ENCODE measurements around the gene RIPK4.
A peak's percentile ranks its signal among the peaks of the same experiment; 100 is the strongest.

RIPK4 gene

GRCh38 chr21:41766883-41767605 lies at the start of gene RIPK4:
Gene RIPK4 (minus strand): TSS chr21:41767052. CDS start chr21:41767041, 11 bp downstream.
- peak; percentile 43 to 54 (median 48) for DNase-seq (ENCODE audit: low read depth in 3 of 3)

DNA sequence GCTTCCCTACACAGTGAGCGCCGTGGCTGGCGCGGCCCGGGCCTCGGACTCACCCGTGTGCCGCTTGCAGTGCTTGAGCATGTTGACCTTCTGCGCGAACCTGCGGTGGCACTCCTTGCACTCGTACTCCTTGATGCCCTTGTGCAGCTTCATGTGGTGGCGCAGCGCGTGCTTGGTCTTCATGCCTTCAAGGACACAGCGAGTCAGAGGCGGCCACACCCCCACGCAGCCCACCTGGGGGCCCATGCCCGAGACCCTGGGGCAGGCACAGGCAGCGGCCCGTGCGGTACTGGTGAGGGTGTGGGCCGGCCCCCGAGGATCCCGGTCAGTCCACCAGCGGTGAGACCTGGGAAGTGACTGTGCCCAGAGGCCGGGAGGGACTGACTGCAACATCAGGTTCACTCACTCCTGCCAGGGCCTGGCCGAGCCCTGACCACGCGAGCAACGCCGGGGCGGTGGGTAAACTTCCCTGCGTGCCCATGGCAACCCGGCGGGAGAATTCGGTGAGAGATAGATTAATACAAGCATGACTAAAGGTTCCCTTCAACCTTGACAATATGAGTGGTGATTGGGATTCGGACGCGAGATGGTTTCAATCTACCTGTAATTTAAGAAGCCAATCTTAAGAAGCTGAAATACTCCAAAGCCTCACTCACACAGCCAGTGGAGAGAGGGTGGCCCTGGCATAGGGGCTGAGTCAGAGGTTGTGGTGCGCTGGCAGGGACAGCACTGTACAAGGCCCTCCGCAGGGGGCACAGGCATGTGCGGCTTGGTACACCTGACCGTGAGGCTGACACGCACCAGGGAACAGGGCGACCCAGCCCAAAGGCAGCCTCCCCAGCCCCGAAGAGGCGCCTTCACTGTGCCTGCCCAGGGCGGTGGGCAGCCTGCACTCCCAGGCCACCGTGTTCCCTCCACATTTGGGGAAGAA lies 49.1 kb upstream of the RIPK4 start:
- DNase-seq (ENCODE audit: low read depth in 3 of 3) = no peak

DNA sequence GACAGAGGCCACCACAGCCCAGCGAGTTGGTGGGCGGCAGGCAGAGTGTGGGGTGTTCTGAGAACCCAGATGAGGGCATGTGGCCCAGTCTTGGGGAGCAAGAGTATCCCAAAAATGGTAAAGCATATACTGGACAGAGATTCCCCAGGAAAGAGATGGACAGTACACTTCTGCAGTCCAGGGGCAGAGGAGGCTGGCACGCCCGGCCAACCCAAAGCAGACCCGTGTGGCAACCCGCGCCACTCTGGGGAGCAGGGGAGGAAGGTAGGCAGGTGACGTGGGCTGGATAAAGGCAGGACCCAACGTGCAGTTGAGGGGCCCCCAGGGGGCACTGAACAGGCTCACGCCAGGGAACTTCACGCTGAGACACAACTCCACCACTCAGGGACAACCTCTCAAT lies 46.4 kb upstream of the RIPK4 start:
- no peak for DNase-seq (ENCODE audit: low read depth in 3 of 3)

GRCh38 chr21:41812679-41813078 lies 45.8 kb upstream of the RIPK4 start:
- no peak for DNase-seq (ENCODE audit: low read depth in 3 of 3)

- DNase-seq (ENCODE audit: low read depth in 3 of 3) = no peak
These were observed 43.7 kb upstream of the RIPK4 start for GRCh38 chr21:41810597-41810932.

GRCh38 chr21:41809891-41810596 lies 43.2 kb upstream of the RIPK4 start:
- DNase-seq (ENCODE audit: low read depth in 3 of 3) = no peak

DNA sequence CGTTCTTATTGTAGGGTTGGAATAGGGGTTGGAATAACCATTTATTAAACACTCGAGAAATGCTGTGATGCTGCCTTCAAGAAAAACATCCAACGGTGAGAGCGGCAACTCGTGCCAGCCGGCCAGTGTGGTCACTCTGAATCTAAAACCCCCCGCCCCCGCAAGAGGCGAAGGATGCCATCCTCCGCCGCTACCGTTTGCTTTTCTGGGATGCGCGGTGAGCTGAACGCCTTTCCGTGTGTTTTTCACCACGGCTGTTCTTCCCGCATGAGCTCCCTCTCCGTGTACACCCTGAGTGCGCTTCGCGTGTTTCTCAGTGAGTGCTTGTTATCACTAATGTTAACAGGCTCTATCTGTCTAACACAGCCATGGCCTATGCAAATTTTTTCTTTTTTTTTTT lies 42.0 kb upstream of the RIPK4 start:
- DNase-seq (ENCODE audit: low read depth in 3 of 3) = no peak

- no peak for DNase-seq (ENCODE audit: low read depth in 3 of 3)
These were observed 41.2 kb upstream of the RIPK4 start for GRCh38 chr21:41808094-41808493.

GRCh38 chr21:41806773-41807172 lies 39.9 kb upstream of the RIPK4 start:
- DNase-seq (ENCODE audit: low read depth in 3 of 3) = no peak

- DNase-seq (ENCODE audit: low read depth in 3 of 3) = no peak
These were observed 38.8 kb upstream of the RIPK4 start for GRCh38 chr21:41805643-41806042.

DNA sequence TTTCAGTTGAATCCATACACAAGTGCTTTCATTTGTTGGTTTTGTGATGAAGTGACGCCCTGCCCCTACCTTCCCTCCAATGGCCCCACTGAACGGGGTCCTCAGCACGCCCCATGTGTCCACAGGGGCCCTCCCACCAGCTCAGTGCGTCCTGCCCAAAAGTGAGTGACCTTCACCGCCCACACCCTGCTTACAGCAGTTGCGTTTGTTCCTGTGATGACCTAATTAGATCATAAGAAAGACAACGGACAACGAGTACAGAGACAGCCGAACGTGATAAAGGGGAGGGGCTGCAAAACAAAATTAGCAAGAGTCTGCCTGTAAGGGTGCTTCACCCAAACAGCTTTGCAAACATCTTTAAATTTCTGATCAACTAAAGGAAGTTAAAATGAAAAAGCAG lies 38.2 kb upstream of the RIPK4 start:
- DNase-seq (ENCODE audit: low read depth in 3 of 3) = no peak

DNA sequence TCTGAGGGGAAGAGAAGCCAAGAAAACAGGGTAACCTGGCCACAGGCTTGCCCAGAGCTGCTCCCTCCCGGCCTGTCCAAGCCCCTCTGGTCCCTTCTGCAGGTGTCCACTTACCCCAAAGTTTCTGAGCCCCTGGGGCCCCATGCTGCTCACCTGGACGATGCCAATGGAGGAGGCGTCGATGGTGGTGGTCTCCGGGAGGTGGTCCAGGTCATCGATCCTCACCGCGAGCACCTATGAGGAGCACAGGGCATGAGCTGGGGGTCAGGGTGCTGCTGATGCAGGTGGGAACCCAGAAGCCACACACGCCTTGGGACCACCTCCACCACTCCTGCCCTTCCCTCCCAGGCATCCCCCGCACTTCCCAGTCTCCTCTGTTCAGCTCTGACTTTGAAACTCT lies 37.5 kb upstream of the RIPK4 start:
- DNase-seq (ENCODE audit: low read depth in 3 of 3) = no peak

GRCh38 chr21:41803316-41803715 lies 36.5 kb upstream of the RIPK4 start:
- DNase-seq (ENCODE audit: low read depth in 3 of 3) = no peak

- no peak for DNase-seq (ENCODE audit: low read depth in 3 of 3)
These were observed 35.8 kb upstream of the RIPK4 start for GRCh38 chr21:41802684-41803083.

- DNase-seq (ENCODE audit: low read depth in 3 of 3) = no peak
These were observed 35.3 kb upstream of the RIPK4 start for GRCh38 chr21:41802198-41802584.

- DNase-seq (ENCODE audit: low read depth in 3 of 3) = no peak
These were observed 34.7 kb upstream of the RIPK4 start for GRCh38 chr21:41801321-41802197.

DNA sequence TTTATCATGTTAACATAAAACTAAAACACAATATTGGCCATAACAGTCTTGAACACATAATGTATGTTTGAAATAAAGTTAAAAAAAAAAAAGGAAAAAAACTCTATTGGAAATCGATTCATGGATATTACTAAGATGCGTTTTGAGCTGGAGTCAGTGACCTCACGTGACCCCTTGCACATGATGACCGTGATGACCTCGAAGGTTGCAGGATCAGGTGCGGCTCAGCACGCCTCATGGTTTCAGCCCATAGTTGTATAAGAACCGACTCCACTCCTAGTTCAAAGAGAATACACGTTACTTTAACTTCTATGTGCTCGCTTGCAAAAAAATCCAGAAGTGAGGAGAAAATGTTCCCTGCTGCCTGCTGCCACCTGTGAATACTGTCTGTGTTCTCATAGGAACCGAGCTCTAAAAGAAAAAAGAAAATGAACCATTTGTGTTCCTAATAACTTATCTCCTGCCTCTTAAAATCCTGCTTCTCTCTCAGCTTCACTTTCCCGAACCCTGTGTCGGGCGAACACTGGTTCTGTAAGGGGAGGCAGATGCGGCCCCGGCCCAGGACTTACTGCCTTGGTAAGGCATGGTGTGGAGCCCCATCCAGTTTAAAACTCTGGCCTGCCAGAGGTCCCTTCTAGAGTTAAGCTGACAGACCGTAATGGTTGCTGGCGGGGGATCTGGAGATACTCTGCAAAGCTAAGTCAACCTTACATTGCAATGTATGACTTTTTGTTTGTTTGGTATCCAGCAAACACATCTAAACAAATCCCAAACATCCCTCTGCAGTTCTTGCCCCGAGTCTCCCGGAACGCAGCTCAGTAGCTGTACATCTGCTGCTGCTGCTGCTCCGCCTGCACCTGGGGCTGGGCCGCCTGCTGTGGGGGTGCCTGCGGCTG lies 33.8 kb upstream of the RIPK4 start:
- no peak for DNase-seq (ENCODE audit: low read depth in 3 of 3)

GRCh38 chr21:41799763-41800162 lies 32.9 kb upstream of the RIPK4 start:
- DNase-seq (ENCODE audit: low read depth in 3 of 3) = no peak

- no peak for DNase-seq (ENCODE audit: low read depth in 3 of 3)
These were observed 31.5 kb upstream of the RIPK4 start for GRCh38 chr21:41798326-41798725.

DNA sequence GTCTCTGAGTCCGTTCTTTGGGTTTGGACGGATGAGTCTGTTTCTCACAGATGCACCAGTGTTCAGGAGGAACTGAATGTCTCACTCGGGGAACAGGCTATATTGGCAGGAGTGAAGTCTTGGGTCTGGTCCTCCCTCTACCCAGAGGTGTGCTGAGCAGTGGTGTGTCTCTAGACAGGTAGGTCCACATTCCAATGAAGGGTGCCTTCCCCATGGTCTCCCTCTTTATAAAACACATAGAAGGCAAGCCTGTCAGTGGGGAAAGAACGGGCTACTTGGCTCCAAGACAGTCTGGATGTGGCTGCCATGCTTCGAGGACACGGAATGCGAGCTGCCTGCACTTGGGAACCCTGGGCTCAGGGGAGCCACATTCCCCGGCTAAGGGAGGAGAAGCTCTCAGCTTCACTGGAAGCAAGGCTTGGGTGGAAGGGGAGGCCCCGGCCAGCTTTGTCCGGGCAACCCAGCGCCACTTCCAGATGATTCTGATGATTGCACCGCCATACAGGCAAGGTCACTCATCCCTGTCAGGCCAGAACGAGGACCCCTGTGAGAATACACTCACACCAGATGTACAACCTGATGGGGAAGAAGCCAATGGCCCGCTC lies 29.7 kb upstream of the RIPK4 start:
- no peak for DNase-seq (ENCODE audit: low read depth in 3 of 3)
